HCT116 (cell line): ENCODE data around the gene KRIT1. TPM values are rescaled to one million over a fixed set of nuclear protein-coding genes. Genes with fewer than 3 reads are reported as not detected.

Experiments used
- ATAC-seq: fragments of 200-7000 bp; cut with Tn5 transposase; 2 replicates; pipeline ENCODE4 v1.9.1; 2020; ENCODE audit warnings: mild to moderate bottlenecking, moderate library complexity
- BruUV-seq: library from RNA; stranded (reverse); fragments of 400-500 nt; replicated peaks from 2 replicates; lab custom pipeline; 2021; lab: Mats Ljungman, UMichigan
- CTCF ChIA-PET: fragments of 300-600 bp; sonication (Branson Sonifier 250); formaldehyde crosslinking; loops from one replicate; lab custom pipeline; 2021; ENCODE audit warnings: antibody characterized with exemption; lab: Charles Lee
- POLR2A ChIA-PET: fragments of 300-600, 350-600 bp; sonication (Branson Sonifier 250); formaldehyde crosslinking; loops from one replicate; lab custom pipeline; 2021; ENCODE audit warnings: antibody characterized with exemption; lab: Charles Lee
- RAD21 ChIA-PET, 2 experiments: fragments of 300-600 bp; sonication (Branson Sonifier 250); formaldehyde crosslinking; loops; one replicate each; lab custom pipeline; 2023; ENCODE audit warnings: low total read pairs in 2 of 2; ENCODE audit not compliant: uncharacterized antibody in 2 of 2, unreplicated experiment in 2 of 2, low non-redundant PET in 1 of 2; lab: Charles Lee
- DNase-seq: peaks from one replicate; pipeline ENCODE4 v3.0.0-alpha.2; 2010; ENCODE audit warnings: low read depth, low spot score
- H2AFZ ChIP-seq: fragments of 200-600 bp; shearing (Covaris generic), sonication (generic); 2 replicates; pipeline ENCODE4 v1.6.1; 2017; ENCODE audit warnings: low read depth, mixed run types, mixed read lengths, antibody characterized with exemption, low read length; ENCODE audit not compliant: poor library complexity, severe bottlenecking
- H3K27ac ChIP-seq: 2 replicates; pipeline ENCODE4 v1.5.1; 2012; ENCODE audit warnings: low read depth, low read length
- H3K27me3 ChIP-seq: fragments of 200-600 bp; sonication (generic); 2 replicates; pipeline ENCODE4 v1.6.1; 2016; ENCODE audit warnings: mixed run types, low read length, mixed read lengths; ENCODE audit not compliant: insufficient read depth
- H3K36me3 ChIP-seq, 2 experiments: fragments of 200-500 bp in 1 of 2; fragments of 200-600 bp in 1 of 2; sonication (Bioruptor generic) in 1 of 2; sonication (generic) in 1 of 2; 2 replicates each; pipeline versions ENCODE4 v1.5.1 to v1.6.1; 2014 to 2016; ENCODE audit warnings: low read length in 2 of 2, inconsistent platforms in 1 of 2, mixed read lengths in 1 of 2, mixed run types in 1 of 2; ENCODE audit not compliant: insufficient read depth in 2 of 2, control insufficient read depth in 1 of 2
- H3K4me1 ChIP-seq, 2 experiments: fragments of 200-600 bp in 1 of 2; sonication (generic) in 1 of 2; 2 replicates each; pipeline versions ENCODE4 v1.5.1 to v1.6.1; 2012 to 2017; ENCODE audit warnings: low read length in 2 of 2, inconsistent platforms in 1 of 2, mild to moderate bottlenecking in 1 of 2, mixed read lengths in 1 of 2, mixed run types in 1 of 2, moderate library complexity in 1 of 2; ENCODE audit not compliant: insufficient read depth in 2 of 2, control insufficient read depth in 1 of 2
- H3K4me2 ChIP-seq: fragments of 200-600 bp; sonication (generic); 2 replicates; pipeline ENCODE4 v1.6.1; 2017; ENCODE audit warnings: mixed run types, low read length, mixed read lengths
- H3K4me3 ChIP-seq, 2 experiments: fragments of 200-600 bp in 1 of 2; sonication (generic) in 1 of 2; replicated peaks in 1 of 2; 2 replicates each; pipeline ENCODE4 v1.5.1; 2011 to 2016; ENCODE audit warnings: low read length in 2 of 2, control low read depth in 1 of 2, low read depth in 1 of 2, mild to moderate bottlenecking in 1 of 2, mixed read lengths in 1 of 2, mixed run types in 1 of 2
- H3K79me2 ChIP-seq: fragments of 200-600 bp; sonication (generic); 2 replicates; pipeline ENCODE4 v1.6.1; 2017; ENCODE audit warnings: mild to moderate bottlenecking, mixed run types, low read length, moderate library complexity, mixed read lengths; ENCODE audit not compliant: insufficient read depth
- H3K9ac ChIP-seq: fragments of 200-600 bp; sonication (generic); 2 replicates; pipeline ENCODE4 v1.6.1; 2016; ENCODE audit warnings: low read length, mixed read lengths
- H3K9me2 ChIP-seq: fragments of 200-600 bp; sonication (generic), shearing (Covaris generic); 2 replicates; pipeline ENCODE4 v1.6.1; 2017; ENCODE audit warnings: mixed run types, mild to moderate bottlenecking, moderate library complexity; ENCODE audit not compliant: insufficient read depth
- H3K9me3 ChIP-seq, 2 experiments: fragments of 200-500 bp in 1 of 2; fragments of 200-600 bp in 1 of 2; sonication (Bioruptor generic) in 1 of 2; sonication (generic) in 1 of 2; 2 replicates each; pipeline ENCODE4 v1.6.1; 2014 to 2017; ENCODE audit warnings: low read length in 2 of 2, mixed read lengths in 2 of 2, inconsistent platforms in 1 of 2, low read depth in 1 of 2, mild to moderate bottlenecking in 1 of 2, mixed run types in 1 of 2, moderate library complexity in 1 of 2; ENCODE audit not compliant: control insufficient read depth in 1 of 2, insufficient read depth in 1 of 2
- H4K20me1 ChIP-seq: fragments of 200-600 bp; sonication (generic), shearing (Covaris generic); 2 replicates; pipeline ENCODE4 v1.6.1; 2017; ENCODE audit warnings: mixed run types, mild to moderate bottlenecking, moderate library complexity; ENCODE audit not compliant: insufficient read depth
- CTCF ChIP-seq, 3 experiments: fragments of 200-600 bp in 1 of 3; sonication (generic) in 1 of 3; IDR thresholded peaks in 2 of 3; conservative IDR thresholded peaks in 1 of 3; 2 replicates each; pipeline ENCODE4 v1.5.1; 2012 to 2017; ENCODE audit warnings: low read depth in 2 of 3, low read length in 2 of 3, antibody characterized with exemption in 1 of 3, borderline replicate concordance in 1 of 3, control low read depth in 1 of 3, mild to moderate bottlenecking in 1 of 3, mixed read lengths in 1 of 3, mixed run types in 1 of 3, moderate library complexity in 1 of 3; ENCODE audit not compliant: insufficient read depth in 1 of 3
- EGR1 ChIP-seq: IDR thresholded peaks from 2 replicates; pipeline ENCODE4 v1.6.1; 2012; ENCODE audit warnings: low read depth
- EZH2phosphoT487 ChIP-seq: fragments of 200-600 bp; IDR thresholded peaks from 2 replicates; pipeline ENCODE4 v1.6.1; 2018; ENCODE audit warnings: antibody characterized with exemption, borderline replicate concordance
- MAX ChIP-seq: IDR thresholded peaks from 2 replicates; pipeline ENCODE4 v1.6.1; 2012
- POLR2A ChIP-seq: IDR thresholded peaks from 2 replicates; pipeline ENCODE4 v1.7.0; 2011; ENCODE audit warnings: borderline replicate concordance; ENCODE audit not compliant: insufficient read depth, insufficient read length; ENCODE audit errors: extremely low read depth
- RAD21 ChIP-seq: IDR thresholded peaks from 2 replicates; pipeline ENCODE4 v1.6.1; 2012; ENCODE audit warnings: low read depth, mild to moderate bottlenecking
- SP1 ChIP-seq: IDR thresholded peaks from 2 replicates; pipeline ENCODE4 v1.6.1; 2012; ENCODE audit warnings: low read depth
- TCF7L2 ChIP-seq: IDR thresholded peaks from 2 replicates; pipeline ENCODE4 v1.7.0; 2011; ENCODE audit warnings: borderline replicate concordance, inconsistent platforms; ENCODE audit not compliant: insufficient read depth, insufficient read length; ENCODE audit errors: extremely low read depth
- ZFX ChIP-seq: fragments of 450-650 bp; IDR thresholded peaks from 2 replicates; pipeline ENCODE4 v1.6.1; 2017
- ZNF274 ChIP-seq: fragments of 200-500 bp; sonication (Bioruptor generic); IDR thresholded peaks from 2 replicates; pipeline ENCODE4 v1.6.1; 2014; ENCODE audit warnings: mild to moderate bottlenecking, low read depth, low read length, inconsistent platforms
- intact Hi-C: fragments of 100-400 bp; cut with micrococcal nuclease; formaldehyde crosslinking; loops from 2 replicates; pipeline ENCODE4 v1.10.0; 2022
- total RNA-seq: library from RNA; stranded (reverse); gene quantifications from one replicate; pipeline ENCODE4 v1.2.1, GENCODE V29; 2021; ENCODE audit not compliant: unreplicated experiment

The KRIT1 gene
- total RNA-seq, 1 experiment from 2014 or later, result 32.4 TPM

GRCh38 chr7:92260248-92260781, 14.6 kb upstream of the KRIT1 start (continued):
- no peak for TF ChIP-seq EGR1
- TF ChIP-seq MAX, result peak; percentile 95
- TF ChIP-seq EZH2phosphoT487, result no peak

GRCh38 chr7:92259610-92260247, 14.0 kb upstream of the KRIT1 start:
- Histone ChIP-seq H3K9ac (peak overlapping the region; percentile 52), H3K27me3 (no peaks in the 10 kb centered on the region), H3K9me3 (no peaks in the 10 kb centered on the region), H3K9me2 (no peaks in the 10 kb centered on the region), H3K79me2 (peaks cover 90% of the 10 kb centered on the region), H3K4me2 (peak overlapping the region; percentile 80), H3K4me1 (peaks cover 21 to 42% of the 10 kb centered on the region in 2 experiments), H2AFZ (no peak overlapping the region), H3K4me3 (peak overlapping the region in 1 of 2 experiments; percentile 39; a peak in 2 of 4 replicates), H3K36me3 (no peaks in the 10 kb centered on the region)
- ChIA-PET CTCF (interaction anchor here (1.0 kb wide), 1 partner anchor 13 kb away, joined by 3 read pairs; no protein-coding TSS in a partner anchor), POLR2A (interaction anchor here (0.6 to 2.8 kb wide), 4 partner anchors 9 to 533 kb away, joined by 3 to 22 read pairs (median 4); partner anchors contain the start of genes ANKIB1 and KRIT1), RAD21 (no interaction called here)
- DNase-seq (peak; percentile 21), ATAC-seq (peak; percentile 35)
- BruUV-seq, result TSS peak; percentile 95
- intact Hi-C loops, result loop anchor here (5.0 kb wide), 1 partner anchor 38 kb away; no protein-coding TSS in a partner anchor
- TF ChIP-seq ZNF274 (no peak), POLR2A (no peak), EZH2phosphoT487 (no peak), TCF7L2 (no peak), SP1 (no peak), CTCF (IDR thresholded peaks at IDR 0.05 in 2 of 3, conservative IDR thresholded peaks at IDR 0.05 in 1 of 3; ENCODE audit: borderline replicate concordance in 1 of 3, insufficient read depth in 1 of 3, low read depth in 2 of 3, low read length in 2 of 3) (no peak), ZFX (no peak), RAD21 (no peak)
- TF ChIP-seq, all 23 proteins: peak for 0
- H4K20me1 ChIP-seq, result no peaks in the 10 kb centered on the region
- peak overlapping the region; percentile 67 for H3K27ac ChIP-seq
